GM13977 (cell line): ENCODE measurements around the gene RBM27.
"Not testable (repeated sequence)": the region's sequence is repeated elsewhere in the genome, so short reads cannot be mapped to it uniquely, and the experiment has no call there.

Experiments used
- DNase-seq: peaks from one replicate; pipeline ENCODE4 v3.0.0; 2012; ENCODE audit warnings: low spot score
- in situ Hi-C: fragments of 300-500 bp; cut with MboI; formaldehyde crosslinking; loops from one replicate; pipeline ENCODE4 v1.12.0; 2022; ENCODE audit warnings: low sequenced_read_pairs, low pct_unique_long_range_greater_than_20kb, mixed read lengths, inconsistent platforms; ENCODE audit not compliant: unreplicated experiment
- TF ChIP-seq, protein P1 (sequence below): IDR thresholded peaks from 2 replicates; pipeline ENCODE4 v1.5.1; 2012; ENCODE audit warnings: mild to moderate bottlenecking, control low read depth; ENCODE audit not compliant: insufficient read depth; ENCODE audit errors: extremely low read depth, missing control alignments

The RBM27 gene

DNA sequence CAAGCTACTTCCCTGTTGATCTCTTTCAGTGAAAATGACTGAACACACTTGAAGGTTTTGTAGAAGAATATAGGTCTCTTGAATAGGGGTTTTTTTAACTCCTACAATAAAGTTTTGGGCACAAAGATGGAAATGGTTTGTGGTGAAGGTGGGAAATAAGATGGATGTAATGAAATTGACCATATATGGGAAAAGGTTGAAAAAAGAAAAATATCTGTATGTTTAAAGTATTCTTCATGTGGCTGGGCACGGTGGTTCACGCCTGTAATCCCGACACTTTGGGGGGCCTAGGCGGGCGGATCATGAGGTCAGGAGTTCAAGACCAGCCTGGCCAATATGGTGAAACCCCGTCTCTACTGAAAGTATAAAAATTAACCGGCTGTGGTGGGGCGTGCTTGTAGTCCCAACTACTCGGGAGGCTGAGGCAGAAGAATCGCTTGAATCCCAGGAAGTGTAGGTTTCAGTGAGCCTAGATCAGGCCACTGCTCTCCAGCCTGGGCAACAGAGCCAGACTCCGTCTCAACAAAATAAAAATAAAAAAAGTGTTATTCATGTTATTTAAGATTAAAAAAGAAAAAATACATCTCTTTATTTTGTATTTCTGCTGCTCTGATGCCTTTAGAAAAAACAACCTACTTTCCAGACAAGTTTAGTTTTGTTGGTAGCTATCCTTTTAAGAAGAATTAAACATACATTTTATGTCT lies 2.2 kb downstream of the RBM27 start:
- TF ChIP-seq, protein P1, sequence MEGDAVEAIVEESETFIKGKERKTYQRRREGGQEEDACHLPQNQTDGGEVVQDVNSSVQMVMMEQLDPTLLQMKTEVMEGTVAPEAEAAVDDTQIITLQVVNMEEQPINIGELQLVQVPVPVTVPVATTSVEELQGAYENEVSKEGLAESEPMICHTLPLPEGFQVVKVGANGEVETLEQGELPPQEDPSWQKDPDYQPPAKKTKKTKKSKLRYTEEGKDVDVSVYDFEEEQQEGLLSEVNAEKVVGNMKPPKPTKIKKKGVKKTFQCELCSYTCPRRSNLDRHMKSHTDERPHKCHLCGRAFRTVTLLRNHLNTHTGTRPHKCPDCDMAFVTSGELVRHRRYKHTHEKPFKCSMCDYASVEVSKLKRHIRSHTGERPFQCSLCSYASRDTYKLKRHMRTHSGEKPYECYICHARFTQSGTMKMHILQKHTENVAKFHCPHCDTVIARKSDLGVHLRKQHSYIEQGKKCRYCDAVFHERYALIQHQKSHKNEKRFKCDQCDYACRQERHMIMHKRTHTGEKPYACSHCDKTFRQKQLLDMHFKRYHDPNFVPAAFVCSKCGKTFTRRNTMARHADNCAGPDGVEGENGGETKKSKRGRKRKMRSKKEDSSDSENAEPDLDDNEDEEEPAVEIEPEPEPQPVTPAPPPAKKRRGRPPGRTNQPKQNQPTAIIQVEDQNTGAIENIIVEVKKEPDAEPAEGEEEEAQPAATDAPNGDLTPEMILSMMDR: no peak
- DNase-seq: peak; percentile 18
- in situ Hi-C loops: no loop called here

DNA sequence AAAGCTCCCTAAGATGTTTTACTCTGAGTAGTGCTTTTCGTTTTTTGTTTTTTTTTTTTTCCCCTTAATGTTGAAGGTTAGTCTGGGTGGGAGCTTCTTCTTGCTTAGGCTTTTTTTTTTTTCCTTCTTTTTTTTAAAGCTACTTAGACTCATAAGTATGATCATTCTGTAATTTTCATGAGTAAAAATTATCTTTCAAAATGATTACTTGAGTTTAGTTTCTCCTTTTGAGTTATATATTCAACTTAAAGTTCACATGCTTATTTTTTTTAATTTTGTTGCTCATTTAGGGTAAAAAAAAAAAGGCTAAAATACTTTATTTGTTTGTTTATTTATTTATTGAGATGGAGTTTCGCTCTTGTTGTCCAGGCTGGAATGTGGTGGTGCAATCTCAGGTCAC lies 2.9 kb downstream of the RBM27 start:
- in situ Hi-C loops: no loop called here
- TF ChIP-seq, protein P1: no peak
- no peak for DNase-seq

DNA sequence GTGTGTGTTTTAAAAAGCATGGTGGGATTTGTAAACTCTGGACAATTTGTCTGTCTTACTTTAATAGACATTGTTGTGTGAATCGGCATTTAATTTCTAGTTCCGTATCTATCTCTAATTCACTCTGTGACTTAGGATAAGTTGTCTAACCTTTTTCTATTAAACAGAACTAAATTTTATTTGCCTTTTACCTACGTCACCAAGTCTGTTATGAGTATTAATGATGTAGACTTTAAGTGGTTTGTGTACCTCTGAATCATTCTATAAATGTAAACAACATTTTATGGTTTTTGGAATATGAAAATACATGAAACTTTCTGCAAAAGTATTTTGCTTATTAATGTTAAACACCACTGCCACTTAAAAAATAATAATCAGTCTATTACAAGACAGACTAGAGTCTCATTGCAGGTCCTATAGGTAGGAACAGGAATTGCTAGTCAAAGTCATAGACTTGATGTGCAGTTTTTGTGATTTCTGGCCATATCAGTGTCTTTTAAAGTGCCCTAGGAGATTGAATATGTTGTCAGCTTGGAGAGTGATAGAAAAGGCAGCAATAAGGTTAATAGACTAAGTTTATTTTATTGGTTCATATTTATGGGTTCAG lies 5.6 kb downstream of the RBM27 start:
- in situ Hi-C loops: no loop called here

DNA sequence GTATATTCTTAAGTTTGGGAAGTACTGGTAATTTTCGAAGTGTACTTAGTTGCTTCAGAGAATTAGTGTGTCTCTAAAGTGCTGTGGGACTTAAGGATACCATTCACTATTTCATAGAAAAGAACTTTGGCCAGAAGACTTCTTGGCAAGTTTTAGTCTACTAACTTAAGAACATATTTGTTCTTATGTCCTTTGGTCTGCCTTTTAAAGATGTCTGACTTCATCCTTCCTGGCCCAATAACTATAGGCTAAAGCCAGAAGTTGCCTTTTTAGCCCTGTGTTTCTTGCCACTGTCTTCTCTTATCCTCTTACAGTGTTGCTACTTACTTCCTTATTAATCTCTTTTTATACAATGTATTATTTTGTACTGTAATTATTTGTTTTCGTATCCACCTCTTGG lies 6.3 kb downstream of the RBM27 start:
- TF ChIP-seq, protein P1: no peak
- in situ Hi-C loops: no loop called here
- DNase-seq: no peak

More for the DNA sequence above, 5.6 kb downstream of the RBM27 start:
- no peak for DNase-seq
- TF ChIP-seq, protein P1: peak; percentile 9

DNA sequence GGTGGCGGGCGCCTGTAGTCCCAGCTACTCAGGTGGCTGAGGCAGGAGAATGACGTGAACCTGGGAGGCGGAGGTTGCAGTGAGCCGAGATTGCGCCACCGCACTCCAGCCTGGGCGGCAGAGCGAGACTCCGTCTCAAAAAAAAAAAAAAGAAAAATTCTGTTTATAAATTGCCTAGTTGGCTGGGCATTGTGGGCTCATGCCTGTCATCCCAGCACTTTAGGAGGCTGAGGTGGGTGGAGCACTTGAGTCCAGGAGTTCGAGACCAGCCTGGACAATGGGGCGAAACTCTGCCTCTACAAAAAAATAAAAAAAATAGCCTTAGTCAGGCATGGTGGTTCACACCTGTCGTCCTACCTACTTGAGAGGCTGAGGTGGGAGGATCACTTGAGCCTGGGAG lies 7.4 kb downstream of the RBM27 start:
- DNase-seq, in situ Hi-C loops: not testable (repeated sequence)

DNA sequence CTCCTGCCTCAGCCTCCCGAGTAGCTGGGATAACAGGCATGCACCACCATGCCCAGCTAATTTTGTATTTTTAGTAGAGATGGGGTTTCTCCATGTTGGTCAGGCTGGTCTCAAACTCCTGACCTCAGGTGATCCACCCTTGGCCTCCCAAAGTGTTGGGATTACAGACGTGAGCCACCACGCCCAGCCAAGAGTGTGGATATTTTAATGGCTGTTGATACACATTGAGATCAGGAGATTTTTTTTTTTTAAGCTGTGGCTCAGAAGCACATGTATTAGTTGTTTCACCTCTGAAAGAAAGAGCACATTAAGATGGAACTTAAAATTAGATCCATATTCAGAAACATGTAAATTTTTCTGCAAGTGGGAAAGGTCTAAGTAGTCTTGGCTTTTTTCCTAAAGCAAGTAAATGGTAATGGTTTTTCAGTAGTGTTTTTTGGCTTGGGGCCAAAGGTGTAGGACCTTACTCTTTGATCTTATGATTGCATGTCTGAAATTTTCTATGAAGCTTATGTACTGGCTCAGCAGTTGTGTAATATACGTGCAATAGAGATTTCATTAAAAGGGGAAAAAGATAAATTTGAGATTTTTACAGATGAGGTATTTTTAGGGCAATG lies 9.9 kb downstream of the RBM27 start:
- in situ Hi-C loops: no loop called here
- TF ChIP-seq, protein P1: no peak
- no peak for DNase-seq

DNA sequence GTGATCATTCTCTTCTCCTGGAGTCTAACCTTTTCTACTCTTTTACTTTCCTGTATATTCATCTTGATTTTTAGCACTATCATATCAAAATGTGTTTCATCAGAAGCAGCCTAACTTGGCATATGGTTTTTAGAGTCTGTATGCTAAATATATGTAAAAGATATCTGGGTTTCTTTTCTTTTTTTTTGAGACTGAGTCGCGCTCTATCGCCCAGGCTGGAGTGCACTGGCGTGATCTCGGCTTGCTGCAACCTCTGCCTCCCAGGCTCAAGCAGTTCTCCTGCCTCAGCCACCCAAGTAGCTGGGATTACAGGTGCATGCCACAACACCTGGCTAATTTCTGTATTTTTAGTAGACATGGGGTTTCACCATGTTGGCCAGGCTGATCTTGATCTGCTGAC lies 11.5 kb downstream of the RBM27 start:
- DNase-seq, in situ Hi-C loops: not testable (repeated sequence)
